ENCODE measurements around the gene GLTP.
"Not testable (repeated sequence)": the region's sequence is repeated elsewhere in the genome, so short reads cannot be mapped to it uniquely, and the experiment has no call there.

The GLTP gene

DNA sequence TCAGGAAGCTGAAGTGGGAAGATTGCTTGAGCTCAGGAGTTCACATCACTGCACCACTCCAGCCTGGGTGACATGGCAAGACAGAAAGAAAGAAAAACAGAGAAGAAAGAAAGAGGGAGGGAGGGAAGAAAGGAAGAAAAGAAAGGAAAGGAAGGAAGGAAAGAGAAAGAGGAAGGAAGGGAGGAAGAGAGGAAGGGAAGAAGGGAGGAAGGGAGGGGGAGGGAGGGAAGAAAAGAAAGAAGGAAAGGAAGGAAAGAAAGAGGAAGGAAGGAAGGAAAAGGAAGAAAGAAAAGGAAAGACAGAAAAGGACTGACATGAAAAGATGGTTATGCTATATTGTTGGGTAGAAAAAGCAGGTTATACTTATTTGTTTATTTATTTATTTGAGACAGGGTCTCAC, 3.9 kb downstream of the GLTP start:
- no peak for DNase-seq

DNA sequence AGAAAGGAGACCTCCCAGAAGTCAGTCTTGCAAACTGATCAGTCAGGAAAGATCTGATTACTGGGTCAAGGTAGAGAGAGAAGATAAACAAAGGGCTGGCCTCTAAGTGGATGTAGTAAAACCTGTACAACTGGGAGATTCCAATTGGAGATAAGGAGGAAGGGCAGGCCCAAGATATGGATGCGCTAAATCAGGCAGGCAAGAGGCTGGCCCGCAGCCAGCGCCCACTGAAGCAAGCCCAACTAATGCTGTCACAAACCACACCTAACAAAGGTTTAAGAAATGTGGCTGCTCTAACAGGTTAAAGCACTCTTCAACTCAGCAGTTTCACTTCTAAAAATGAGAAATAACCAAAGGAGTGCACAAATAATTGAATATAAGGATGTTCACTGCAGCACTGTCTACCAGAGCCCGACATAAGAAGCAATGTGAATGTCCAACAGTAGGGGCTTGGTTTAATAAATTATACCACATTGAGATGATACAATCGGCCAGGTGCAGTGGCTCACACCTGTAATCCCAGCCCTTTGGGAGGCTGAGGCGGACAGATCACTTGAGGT, 4.7 kb downstream of the GLTP start:
- DNase-seq = no peak

DNA sequence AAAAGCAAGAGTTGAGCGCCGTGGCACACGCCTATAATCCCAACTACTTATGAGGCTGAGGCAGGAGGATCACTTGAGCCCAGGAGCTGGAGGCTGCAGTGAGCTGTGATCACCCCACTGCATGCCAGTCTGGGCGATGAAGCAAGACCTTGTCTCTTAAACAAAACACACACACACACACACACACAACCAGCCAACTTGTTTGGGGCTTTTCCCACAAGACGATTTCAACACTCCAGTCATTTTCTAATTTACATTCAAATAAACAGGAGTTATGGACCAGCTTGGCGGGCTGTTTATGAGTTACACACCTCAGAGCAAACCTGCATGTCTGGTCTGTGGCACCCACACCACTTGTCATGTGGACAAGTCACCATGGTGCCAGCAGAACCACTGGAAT, 6.7 kb downstream of the GLTP start:
- DNase-seq = no peak

DNA sequence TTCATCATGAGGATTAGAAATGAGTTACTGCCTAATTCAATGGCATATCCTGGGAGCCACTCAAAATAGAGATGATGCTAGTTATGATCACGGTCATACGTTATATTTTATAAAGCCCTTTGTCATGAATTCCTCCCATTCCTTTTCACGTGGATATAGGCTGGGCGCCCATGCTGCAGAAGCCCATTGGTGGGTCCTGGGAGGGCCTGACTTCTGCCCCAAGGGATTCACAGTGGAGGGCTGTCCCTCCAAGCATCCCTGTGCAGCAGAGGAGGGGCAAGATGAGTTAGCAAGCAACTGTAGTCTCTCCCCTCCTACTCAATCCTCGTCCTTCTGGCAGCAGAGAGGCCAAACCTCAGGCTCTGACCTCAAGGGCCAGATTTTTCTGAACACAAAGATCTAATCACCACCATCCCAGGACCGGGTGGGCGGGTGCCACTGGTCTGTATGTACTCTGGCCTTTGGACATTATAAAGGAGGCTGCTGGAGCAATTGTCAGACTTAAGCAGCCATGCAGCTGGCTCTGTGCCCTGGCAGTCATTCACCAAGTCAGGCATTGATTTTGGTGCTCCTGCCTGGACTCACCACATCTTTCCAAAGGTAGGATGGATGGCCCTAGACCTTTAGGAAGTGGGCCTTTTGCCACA, 8.6 kb downstream of the GLTP start:
- peak; percentile 8 for DNase-seq

DNA sequence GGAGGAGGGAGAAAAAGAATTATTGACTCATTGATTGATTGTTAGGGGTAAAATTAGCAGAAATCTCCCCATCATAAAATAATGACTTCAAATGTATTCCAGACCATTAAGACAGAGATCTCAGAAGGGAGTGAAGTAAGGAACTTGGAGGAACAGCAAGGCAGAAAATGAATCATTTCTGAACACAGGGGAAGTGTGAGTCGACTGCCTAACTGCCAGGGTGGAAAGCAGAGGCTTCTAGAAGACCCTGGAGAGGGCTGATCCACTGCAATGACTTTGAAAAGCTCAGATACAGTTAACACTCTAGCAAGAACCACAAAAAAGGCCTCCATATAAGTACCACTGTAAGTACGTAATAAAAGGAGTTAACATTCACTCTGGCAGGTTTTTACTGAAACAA, 9.7 kb downstream of the GLTP start:
- no peak for DNase-seq

DNA sequence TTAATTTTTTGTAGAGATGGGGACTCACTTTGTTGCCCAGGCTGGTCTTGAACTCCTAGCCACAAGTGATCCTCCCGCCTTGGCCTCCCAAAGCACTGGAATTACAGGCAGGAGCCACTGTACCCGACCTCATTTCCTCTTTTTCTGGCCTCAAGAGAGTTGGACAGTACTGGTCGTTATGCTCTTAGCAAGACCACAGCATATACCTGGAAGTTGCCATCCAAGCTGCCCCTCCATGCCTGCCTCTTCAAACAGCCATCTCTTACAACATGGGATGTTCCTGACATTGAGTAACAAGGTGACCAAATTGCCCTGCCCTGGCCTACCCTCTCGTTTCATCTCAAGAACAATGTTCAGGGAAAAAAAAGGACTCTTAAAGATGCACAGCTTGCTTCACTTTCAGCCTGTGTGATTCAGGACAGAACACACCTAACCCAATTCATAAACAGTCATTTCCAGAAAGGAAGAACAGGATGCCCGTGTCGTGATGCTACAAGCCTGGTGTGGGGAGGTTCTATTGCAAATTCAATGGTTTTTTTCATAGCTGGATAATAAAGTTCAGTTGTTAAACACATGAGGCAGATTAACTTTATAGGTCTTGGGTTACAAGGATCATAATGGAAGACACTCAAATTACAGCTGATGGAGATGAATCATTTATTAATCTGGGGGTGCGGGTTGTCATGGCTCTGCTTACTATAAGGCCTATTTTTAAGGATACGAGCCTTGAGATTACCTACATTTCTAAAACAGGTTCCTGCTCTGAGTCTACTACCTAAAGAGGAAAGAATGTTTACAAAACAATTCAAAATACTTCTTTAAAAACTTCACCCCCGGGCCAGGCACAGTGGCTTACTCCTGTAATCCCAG, 11.9 kb downstream of the GLTP start:
- no peak for DNase-seq

DNA sequence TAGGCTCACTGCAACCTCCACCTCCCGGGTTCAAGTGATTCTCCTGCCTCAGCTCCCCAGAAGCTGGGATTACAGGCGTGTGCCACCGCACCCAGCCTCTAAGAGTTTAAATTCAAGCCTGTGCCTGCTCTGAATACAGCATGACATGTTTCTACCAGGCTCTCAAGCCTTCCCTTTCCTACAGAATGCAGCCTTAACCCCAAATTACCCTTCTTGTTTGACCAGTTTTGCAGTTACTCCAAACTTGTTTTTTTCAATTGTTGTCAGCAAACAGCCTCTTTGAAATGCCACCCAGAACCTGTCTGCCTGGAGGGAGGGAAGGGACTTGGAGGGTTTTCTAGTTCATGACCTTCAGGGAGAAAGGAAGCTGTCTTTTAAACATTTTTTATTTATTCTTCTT, 15.4 kb downstream of the GLTP start:
- DNase-seq = no peak

DNA sequence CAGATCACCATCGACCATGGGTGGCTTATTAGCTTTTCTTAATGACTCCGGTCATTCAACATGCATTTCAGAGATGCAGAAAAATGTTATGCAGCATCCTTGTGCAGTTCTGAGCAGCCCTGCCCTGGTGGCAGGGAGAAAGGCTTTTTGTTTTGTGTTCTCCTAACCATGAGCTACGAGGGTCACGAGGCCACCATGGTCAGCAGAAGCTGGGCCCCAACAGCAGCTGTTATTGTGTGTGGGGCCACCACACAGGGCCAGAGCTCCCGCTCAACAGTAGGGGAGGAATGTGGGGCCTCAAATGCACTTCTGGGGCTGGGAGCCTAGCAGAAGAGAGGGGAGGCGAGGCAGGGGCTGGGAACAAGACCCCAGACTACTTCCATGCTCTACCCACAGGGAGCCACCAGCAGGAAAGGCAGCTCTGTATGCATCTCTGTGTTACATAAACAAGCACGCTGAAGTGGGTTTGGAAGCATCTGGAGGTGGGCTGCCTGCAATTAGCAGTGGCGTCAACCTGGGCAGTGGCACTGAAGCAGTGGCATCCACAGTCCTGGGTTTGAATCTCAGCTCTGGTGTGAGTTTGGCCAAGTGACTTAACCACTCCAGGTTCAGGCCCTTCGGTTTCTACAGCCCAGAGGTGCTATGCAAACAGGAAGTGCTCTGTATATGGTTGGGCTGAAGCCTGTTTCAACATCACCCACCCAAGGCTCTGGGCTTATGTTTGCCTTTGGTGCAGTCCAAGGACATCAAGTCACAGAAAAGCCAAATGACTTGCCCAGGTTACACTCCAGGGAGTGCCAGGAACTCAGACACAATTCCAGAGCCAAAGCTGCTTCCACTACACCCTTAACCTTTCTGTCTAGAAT, 16.3 kb downstream of the GLTP start:
- no peak for DNase-seq

DNA sequence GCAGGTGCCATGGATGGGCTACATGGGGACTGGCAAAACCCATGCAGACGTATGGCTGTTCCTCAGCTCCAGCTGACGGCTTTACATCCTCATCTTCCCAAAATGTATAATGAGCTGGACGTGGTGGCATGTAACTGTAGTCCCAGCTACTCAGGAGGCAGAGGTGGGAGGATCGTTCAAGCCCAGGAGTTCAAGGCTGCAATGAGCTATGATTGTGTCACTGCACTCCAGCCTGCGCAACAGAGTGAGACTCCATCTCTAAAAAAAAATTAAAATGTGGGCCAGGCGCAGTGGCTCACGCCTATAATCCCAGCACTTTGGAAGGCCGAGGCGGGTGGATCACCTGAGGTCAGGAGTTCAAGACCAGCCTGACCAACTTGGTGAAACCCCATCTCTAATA, 17.9 kb downstream of the GLTP start:
- DNase-seq = not testable (repeated sequence)

DNA sequence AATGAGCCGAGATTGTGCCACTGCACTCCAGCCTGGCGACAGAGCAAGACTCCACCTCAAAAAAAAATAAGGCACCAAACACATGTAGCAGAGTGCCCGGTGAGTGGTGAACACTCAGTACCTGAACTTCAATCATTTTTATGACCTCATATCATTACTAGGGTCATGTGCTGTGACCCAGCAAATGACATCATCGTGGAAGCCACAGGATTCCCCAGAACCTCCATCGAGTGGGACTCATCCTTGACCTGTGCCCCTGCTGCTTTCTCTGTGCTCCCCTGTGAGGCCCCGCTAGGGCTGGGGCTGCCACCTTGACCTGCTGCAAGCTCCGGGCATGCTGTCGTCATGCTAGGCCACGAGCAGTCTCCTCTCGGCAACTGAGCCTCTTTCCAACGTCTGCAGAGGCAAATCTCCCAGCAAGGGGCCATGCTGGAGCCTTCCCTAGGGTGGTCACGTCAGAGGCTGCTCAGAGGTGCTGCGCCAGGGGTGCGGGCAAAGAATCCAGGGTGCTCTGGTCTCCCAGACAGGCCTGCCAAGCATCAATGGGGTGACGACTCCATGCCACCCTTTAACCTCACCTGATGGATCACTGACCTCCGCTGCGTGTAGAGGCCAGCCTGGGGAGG, 18.5 kb downstream of the GLTP start:
- no peak for DNase-seq

DNA sequence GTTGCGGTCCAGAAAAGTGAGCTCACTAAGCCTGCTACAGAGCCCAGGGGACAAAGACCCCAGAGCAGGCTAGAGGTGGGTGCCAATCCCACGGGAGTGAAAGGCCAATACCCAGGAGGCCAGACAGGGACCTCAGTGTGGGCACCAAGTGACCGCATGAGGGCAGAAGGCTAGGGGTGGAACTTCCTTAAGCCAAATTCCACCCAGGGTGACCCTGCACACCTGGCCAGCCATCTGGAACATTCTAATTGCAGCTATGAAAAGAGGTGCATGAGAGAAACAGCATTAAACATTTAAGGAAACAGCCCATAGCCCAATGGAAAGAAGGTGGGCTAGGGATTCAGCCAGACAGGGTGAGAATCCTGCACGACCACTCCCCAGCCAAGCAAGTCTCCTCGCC, 19.4 kb downstream of the GLTP start:
- no peak for DNase-seq

DNA sequence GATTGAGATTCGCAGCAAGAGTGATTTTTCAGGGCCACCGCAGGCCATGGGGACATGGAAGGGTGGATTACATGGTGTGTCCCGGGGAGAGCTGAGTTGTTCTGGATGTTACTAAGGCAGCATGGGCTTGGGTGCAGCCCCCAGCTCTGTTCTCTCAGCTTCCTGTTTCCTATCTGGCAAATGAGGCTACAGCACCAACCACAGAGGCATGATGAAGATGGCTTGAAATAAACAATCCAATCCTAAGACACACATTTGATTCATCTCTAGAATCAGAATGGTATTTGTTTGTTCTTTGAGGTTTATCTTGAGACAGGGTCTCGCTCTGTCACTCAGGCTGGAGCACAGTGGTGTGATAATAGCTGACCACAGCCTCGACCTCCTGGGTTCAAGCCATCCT, 21.6 kb downstream of the GLTP start:
- DNase-seq = no peak

DNA sequence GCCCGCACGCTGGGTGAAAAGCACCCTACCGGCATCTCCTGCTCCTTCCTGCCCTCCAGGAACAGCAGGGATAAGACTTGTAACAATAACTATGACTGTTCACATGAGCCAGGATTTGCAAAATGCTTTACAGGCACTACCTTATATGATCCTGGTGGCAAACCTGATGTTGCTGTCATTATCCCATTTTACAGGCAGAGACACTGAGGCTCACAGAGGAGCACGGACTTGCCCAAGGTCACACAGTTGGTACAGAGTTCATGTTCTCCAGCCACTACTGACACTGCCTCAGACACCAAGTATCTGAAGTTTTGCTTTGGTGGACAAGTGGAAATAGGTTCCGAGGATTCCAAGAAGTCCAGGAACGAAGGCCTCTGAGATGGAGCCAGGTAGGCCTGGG, 22.6 kb downstream of the GLTP start:
- no peak for DNase-seq

DNA sequence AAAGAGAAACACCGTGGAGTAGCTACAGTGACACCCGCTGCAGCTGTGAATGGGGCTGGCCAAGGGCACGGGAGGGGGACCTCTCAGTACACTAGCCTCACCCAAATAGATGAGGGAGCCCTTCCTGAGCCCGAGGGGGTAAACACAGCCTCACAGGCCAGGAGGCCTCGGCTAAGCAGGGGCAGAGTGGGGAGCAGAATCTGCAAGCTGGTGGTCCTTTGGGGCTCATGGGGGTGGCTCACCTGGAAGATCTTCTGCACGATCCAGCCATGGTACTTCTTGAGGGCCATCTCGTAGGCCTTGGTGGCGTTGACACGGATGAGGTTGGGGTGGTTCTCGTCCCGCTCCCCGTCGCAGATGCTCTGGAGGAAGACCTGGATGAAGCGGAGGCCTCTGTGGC, 25.0 kb downstream of the GLTP start:
- no peak for DNase-seq

DNA sequence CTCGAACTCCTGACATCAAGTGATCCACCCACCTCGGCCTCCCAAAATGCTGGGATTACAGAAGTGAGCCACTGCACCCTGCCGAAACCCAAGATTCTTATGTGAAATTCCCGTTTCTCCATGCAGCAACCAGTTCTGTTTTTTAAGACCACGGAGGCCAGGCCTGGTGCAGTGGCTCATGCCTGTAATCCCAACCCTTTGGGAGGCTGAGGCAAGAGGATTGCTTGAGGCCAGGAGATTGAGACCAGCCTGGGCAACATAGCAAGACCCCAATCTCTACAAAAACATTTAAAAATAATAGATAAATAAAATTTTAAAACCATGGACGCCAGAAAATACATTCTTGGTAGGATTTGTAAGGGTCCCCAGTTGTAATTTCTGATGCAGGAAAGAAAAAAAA, 29.8 kb downstream of the GLTP start:
- DNase-seq = not testable (repeated sequence)

DNA sequence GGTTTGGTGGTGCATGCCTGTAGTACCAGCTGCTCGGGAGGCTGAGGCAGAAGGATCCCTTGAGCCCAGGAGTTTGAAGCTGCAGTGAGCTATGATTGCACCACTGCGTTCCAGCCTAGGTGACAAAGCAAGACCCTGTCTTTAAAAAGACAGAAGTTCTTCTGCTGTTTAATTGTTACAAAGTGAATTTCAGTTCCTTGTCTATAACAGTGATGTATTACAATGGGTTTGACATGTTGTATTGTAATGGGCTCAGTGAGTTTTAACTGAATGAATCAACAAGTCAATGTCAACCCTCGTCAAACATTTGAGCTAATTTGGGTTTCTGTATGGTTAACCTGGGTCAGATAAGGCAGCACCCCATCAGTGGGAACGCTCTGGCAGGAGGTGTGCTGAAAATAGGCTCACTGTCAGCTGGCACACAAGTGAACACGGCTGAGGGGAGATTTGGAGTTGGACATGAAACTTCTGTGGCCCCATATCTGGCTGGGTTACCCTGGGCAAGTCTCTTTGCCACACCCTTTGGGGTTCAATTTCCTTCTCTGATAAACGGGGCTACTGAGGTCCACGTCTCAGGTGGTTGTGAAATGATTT, 33.1 kb downstream of the GLTP start:
- DNase-seq = no peak

DNA sequence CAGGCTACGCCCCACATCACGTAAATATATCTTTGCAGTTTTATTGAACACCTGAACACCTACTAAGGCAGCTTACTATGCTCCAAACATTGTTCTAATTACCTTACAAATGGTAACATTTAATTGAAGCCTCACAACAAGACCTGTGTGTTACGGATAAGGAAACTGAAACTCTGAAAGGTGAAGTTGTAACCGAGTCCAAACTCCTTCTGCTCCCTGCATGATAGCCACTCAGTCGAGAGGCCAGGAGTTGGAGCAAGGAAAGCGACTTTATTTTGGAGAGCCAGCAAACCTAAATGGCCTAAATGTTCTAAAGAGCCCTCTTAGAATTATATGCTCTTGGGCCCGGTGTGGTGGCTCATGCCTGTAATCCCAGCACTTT, 34.5 kb downstream of the GLTP start:
- DNase-seq = no peak

DNA sequence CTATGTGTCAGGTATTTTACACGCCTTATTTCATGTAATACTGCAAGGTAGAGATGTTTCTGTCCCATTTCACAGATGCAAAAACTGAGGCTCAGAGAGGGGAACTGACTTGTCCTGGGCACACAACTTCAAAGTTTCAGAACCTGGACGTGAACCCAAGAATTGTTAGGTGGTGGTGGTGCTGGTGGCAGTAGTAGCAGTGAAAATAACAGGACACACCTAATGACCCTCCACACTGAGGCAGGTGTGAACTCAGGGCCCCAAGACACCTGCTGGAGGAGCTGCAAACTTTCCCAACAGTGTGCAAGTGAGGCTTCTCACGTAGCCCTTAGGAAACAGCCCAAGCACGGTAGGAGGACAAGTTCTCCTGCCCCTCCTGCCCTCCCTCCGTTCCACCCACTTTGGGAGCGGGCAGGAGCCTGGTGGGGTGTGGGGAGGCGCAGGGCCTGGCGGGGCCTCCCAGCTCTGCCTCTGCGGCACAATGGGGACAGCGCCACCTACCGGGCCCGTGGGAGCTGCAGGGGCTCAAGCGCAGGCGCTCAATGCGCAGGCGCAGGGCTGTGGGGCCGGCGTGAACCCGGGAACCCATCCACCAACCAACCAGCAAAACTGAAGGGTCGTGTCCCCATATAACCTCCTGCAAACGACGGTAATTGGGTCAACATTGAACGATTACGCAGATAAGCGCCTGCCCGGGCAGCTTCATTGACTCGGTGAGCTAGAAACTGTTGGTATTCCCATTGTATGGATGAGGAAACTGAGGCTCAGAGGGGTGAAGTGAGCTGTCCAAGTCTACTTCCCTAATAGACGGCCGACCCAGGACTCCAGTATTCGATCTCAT, 35.1 kb downstream of the GLTP start:
- peak; percentile 93 for DNase-seq

DNA sequence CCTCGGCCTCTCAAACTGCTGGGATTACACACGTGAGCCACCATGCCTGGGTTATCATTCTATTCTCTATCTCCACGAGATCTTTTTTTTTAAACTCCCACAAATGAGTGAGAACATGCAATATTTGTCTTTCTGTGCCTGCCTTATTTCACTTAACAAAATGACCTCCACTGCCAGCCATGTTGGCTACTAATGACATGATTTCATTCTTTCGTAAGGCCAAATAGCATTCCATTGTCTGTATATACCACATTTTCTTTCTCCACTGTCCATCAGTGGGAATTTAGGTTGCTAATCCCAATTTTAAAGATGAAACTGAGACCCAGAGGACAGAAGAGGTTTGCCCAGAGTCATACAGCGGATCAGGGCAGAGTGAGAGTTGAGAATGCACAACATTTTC, 36.2 kb downstream of the GLTP start:
- DNase-seq = no peak

DNA sequence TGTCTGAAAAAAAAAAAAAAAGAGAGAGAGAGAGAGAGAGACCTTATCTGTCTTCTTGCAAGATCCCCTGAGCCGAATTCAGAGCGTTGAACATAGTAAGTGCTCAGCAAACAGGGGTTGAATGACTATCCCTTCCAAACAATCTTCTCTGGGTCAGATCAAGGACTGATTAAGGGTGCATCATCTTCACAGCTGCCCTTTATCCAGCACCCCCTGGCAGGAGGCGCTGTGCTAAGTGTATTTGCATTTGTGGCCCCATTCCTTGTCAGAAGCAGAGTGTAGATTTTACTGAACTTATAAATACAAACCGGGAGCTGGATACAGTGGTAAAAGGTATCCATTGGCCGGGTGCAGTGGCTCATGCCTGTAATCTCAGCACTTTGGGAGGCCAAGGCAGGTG, 38.3 kb downstream of the GLTP start:
- DNase-seq = no peak

DNA sequence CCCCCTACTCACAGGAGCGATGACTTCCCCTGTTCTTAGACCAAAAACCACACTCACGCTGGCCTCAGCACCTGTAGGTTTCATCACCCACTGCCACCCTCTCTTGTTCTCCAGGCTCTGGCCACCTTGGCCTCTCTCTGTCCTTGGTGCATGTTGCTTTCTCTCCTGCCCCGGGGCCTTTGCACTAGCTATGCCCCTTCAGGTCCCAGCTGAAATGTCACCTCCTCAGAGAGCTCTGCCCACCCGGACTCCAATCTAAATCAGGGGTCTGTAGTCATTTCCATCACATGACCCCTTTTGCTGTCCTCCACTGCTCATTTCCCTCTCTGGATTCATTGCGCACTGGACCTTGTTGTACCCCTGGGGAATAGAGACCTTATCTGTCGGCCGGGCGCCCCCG, 39.0 kb downstream of the GLTP start:
- DNase-seq = no peak

Data from OCI-M1 (cell line).